H1 (cell line): ENCODE measurements around the gene F11R. TPM values are rescaled to one million over a fixed set of nuclear protein-coding genes. Genes with fewer than 3 reads are reported as not detected.

Source experiments
- CTCF ChIA-PET: fragments of 300-600 bp; sonication (Branson Sonifier 250); formaldehyde crosslinking; loops from one replicate; lab custom pipeline; 2021; ENCODE audit not compliant: partially characterized antibody; lab: Charles Lee
- POLR2A ChIA-PET: fragments of 300-600 bp; sonication (Branson Sonifier 250); formaldehyde crosslinking; loops from one replicate; lab custom pipeline; 2021; ENCODE audit warnings: inconsistent platforms; ENCODE audit not compliant: partially characterized antibody; lab: Charles Lee
- DNase-seq, 2 experiments: peaks; one replicate each; pipeline versions ENCODE4 v3.0.0 to v3.0.0-alpha.2; 2010 to 2022; ENCODE audit warnings: low spot score in 2 of 2, low read depth in 1 of 2, mixed read lengths in 1 of 2
- FAIRE-seq: peaks from 2 replicates; lab custom pipeline; 2011; peaks lifted over from hg19 to GRCh38; lab: Jason Lieb, UNC
- H2AFZ ChIP-seq: 2 replicates; pipeline ENCODE4 v1.8.1; 2012; ENCODE audit warnings: low read length, inconsistent platforms
- H2AK5ac ChIP-seq: 2 replicates; pipeline ENCODE4 v1.6.1; 2013; ENCODE audit warnings: low read depth, low read length
- H2BK120ac ChIP-seq: replicated peaks from 2 replicates; pipeline ENCODE3; 2013; ENCODE audit warnings: low read depth, low read length, inconsistent platforms
- H2BK12ac ChIP-seq: 2 replicates; pipeline ENCODE4 v1.6.1; 2013; ENCODE audit warnings: low read depth, low read length
- H2BK15ac ChIP-seq: 2 replicates; pipeline ENCODE4 v1.6.1; 2013; ENCODE audit warnings: low read length
- H2BK20ac ChIP-seq: 2 replicates; pipeline ENCODE4 v1.6.1; 2013; ENCODE audit warnings: low read length
- H2BK5ac ChIP-seq: 2 replicates; pipeline ENCODE4 v1.6.1; 2013; ENCODE audit warnings: low read depth, low read length
- H3K14ac ChIP-seq: 2 replicates; pipeline ENCODE4 v1.6.1; 2013; ENCODE audit warnings: inconsistent platforms; ENCODE audit not compliant: insufficient read length
- H3K18ac ChIP-seq: 2 replicates; pipeline ENCODE4 v1.6.1; 2013; ENCODE audit warnings: low read length; ENCODE audit errors: extremely low read depth
- H3K23ac ChIP-seq: 2 replicates; pipeline ENCODE4 v1.6.1; 2013; ENCODE audit warnings: inconsistent platforms; ENCODE audit not compliant: insufficient read length
- H3K23me2 ChIP-seq: 2 replicates; pipeline ENCODE4 v1.6.1; 2013; ENCODE audit warnings: low read depth, low read length
- H3K27ac ChIP-seq: 2 replicates; pipeline ENCODE4 v1.6.1; 2011; ENCODE audit warnings: low read depth, low read length, inconsistent platforms
- H3K27me3 ChIP-seq, 4 experiments: replicated peaks in 1 of 4; 1 replicate in 1 of 4; 2 replicates in 3 of 4; pipeline versions ENCODE4 v1.6.1 to v1.8.1; 2011 to 2013; ENCODE audit warnings: low read length in 3 of 4, mild to moderate bottlenecking in 3 of 4, inconsistent platforms in 2 of 4, mixed read lengths in 2 of 4, moderate library complexity in 1 of 4; ENCODE audit not compliant: control insufficient read depth in 3 of 4, insufficient read depth in 3 of 4; ENCODE audit errors: extremely low read depth in 1 of 4
- H3K36me3 ChIP-seq, 4 experiments: 2 replicates each; pipeline versions ENCODE4 v1.6.1 to v1.8.1; 2011 to 2013; ENCODE audit warnings: mild to moderate bottlenecking in 4 of 4, low read length in 3 of 4, moderate library complexity in 2 of 4, control low read depth in 1 of 4, inconsistent platforms in 1 of 4; ENCODE audit not compliant: insufficient read depth in 4 of 4, control insufficient read depth in 2 of 4
- H3K4ac ChIP-seq: replicated peaks from 2 replicates; pipeline ENCODE3; 2013; ENCODE audit warnings: low read length, low read depth, mixed read lengths, inconsistent platforms; ENCODE audit not compliant: insufficient read length
- H3K4me1 ChIP-seq, 4 experiments: replicated peaks in 1 of 4; 1 replicate in 1 of 4; 2 replicates in 3 of 4; pipeline versions ENCODE4 v1.6.1 to v1.8.1; 2011 to 2013; ENCODE audit warnings: low read length in 3 of 4, inconsistent platforms in 2 of 4, mixed read lengths in 1 of 4; ENCODE audit not compliant: insufficient read depth in 4 of 4, control insufficient read depth in 3 of 4
- H3K4me2 ChIP-seq, 2 experiments: 2 replicates each; pipeline versions ENCODE4 v1.6.1 to v1.8.1; 2011 to 2013; ENCODE audit warnings: low read depth in 2 of 2, low read length in 2 of 2, control low read depth in 1 of 2, inconsistent platforms in 1 of 2, mild to moderate bottlenecking in 1 of 2; ENCODE audit not compliant: insufficient read depth in 1 of 2
- H3K4me3 ChIP-seq, 4 experiments: fragments of 200-600, 300-600 bp in 1 of 4; sonication (generic), shearing (Covaris generic), sonication (Bioruptor Twin) in 1 of 4; 2 replicates each; pipeline versions ENCODE4 v1.5.1 to v1.8.1; 2011 to 2016; ENCODE audit warnings: low read length in 4 of 4, low read depth in 3 of 4, control low read depth in 2 of 4, inconsistent platforms in 2 of 4, mild to moderate bottlenecking in 2 of 4, mixed read lengths in 1 of 4, moderate library complexity in 1 of 4; ENCODE audit not compliant: insufficient read depth in 2 of 4; ENCODE audit errors: extremely low read depth in 1 of 4
- H3K56ac ChIP-seq: replicated peaks from 2 replicates; pipeline ENCODE3; 2013; ENCODE audit warnings: low read depth, mild to moderate bottlenecking, mixed read lengths, low read length, inconsistent platforms; ENCODE audit not compliant: insufficient read length
- H3K79me1 ChIP-seq: 2 replicates; pipeline ENCODE4 v1.6.1; 2013; ENCODE audit warnings: low read depth, low read length, control low read depth
- H3K79me2 ChIP-seq, 2 experiments: 2 replicates each; pipeline versions ENCODE4 v1.6.1 to v1.8.1; 2012 to 2013; ENCODE audit warnings: low read length in 2 of 2, mild to moderate bottlenecking in 2 of 2, inconsistent platforms in 1 of 2; ENCODE audit not compliant: insufficient read depth in 2 of 2, control insufficient read depth in 1 of 2
- H3K9ac ChIP-seq, 4 experiments: replicated peaks in 1 of 4; 1 replicate in 1 of 4; 2 replicates in 3 of 4; pipeline versions ENCODE4 v1.6.1 to v1.8.1; 2011 to 2013; ENCODE audit warnings: low read depth in 3 of 4, low read length in 3 of 4, control low read depth in 2 of 4, mild to moderate bottlenecking in 2 of 4, moderate library complexity in 2 of 4, inconsistent platforms in 1 of 4; ENCODE audit errors: extremely low read depth in 1 of 4
- H3K9me3 ChIP-seq, 2 experiments: 2 replicates each; pipeline versions ENCODE4 v1.6.1 to v1.8.1; 2012 to 2013; ENCODE audit warnings: mild to moderate bottlenecking in 2 of 2, moderate library complexity in 2 of 2, control low read depth in 1 of 2, inconsistent platforms in 1 of 2, low read depth in 1 of 2, low read length in 1 of 2, mixed read lengths in 1 of 2; ENCODE audit not compliant: insufficient read depth in 2 of 2
- H4K20me1 ChIP-seq, 2 experiments: replicated peaks in 1 of 2; 2 replicates each; pipeline versions ENCODE3 to v1.8.1; 2011 to 2013; ENCODE audit warnings: inconsistent platforms in 2 of 2, low read length in 2 of 2, mild to moderate bottlenecking in 1 of 2; ENCODE audit not compliant: insufficient read depth in 2 of 2, control insufficient read depth in 1 of 2
- H4K5ac ChIP-seq: 2 replicates; pipeline ENCODE4 v1.6.1; 2013; ENCODE audit warnings: low read length, low read depth, mixed read lengths, inconsistent platforms; ENCODE audit not compliant: insufficient read length
- H4K8ac ChIP-seq: 2 replicates; pipeline ENCODE4 v1.8.0; 2013; ENCODE audit warnings: mild to moderate bottlenecking, moderate library complexity, low read length, inconsistent platforms; ENCODE audit not compliant: insufficient read depth; ENCODE audit errors: extremely low read depth
- H4K91ac ChIP-seq: replicated peaks from 2 replicates; pipeline ENCODE3; 2013; ENCODE audit warnings: low read length, mixed read lengths, inconsistent platforms; ENCODE audit not compliant: insufficient read length
- BCL11A ChIP-seq, 2 experiments: IDR thresholded peaks; one replicate each; pipeline ENCODE4 v1.6.1; 2011; ENCODE audit warnings: low read depth in 2 of 2, low read length in 2 of 2, mild to moderate bottlenecking in 2 of 2
- CREB1 ChIP-seq: IDR thresholded peaks from 2 replicates; pipeline ENCODE4 v1.6.1; 2012; ENCODE audit warnings: inconsistent platforms
- POLR2AphosphoS5 ChIP-seq: IDR thresholded peaks from 2 replicates; pipeline ENCODE4 v1.6.1; 2011; ENCODE audit warnings: low read depth, low read length
- WGBS, 2 experiments: shearing (Covaris generic) in 1 of 2; methylation state at CpG; one replicate each; pipeline versions ENCODE4 v1.1.6 to v1.1.7; 2013 to 2015; ENCODE audit warnings: low lambda C conversion rate in 2 of 2, mixed read lengths in 2 of 2, inconsistent platforms in 1 of 2, low coverage in 1 of 2, missing lambda C conversion rate in 1 of 2; ENCODE audit not compliant: insufficient replicate concordance in 2 of 2, insufficient coverage in 1 of 2, insufficient read length in 1 of 2; ENCODE audit errors: extremely low coverage in 1 of 2, missing lambda C conversion rate in 1 of 2; 5-methylcytosine and 5-hydroxymethylcytosine counted together
- polyA plus RNA-seq, 7 experiments: library from polyadenylated mRNA; depleted of rRNA in 3 of 7; stranded (reverse) in 5 of 7; unstranded in 2 of 7; fragments of >200 nt in 5 of 7; fragments of 200-250 nt in 2 of 7; gene quantifications; 1 replicate in 5 of 7; 2 replicates in 1 of 7; 4 replicates in 1 of 7; pipeline versions ENCODE4 v1.2.1 to v1.2.3, GENCODE V29; 2011 to 2013; ENCODE audit warnings: missing spikeins in 2 of 7, mixed read lengths in 2 of 7
- total RNA-seq: library from RNA; stranded (reverse); fragmentation: NEBNext Ultra II Directional; extraction: Animal tissue kit (Norgen Biotek cat#: 25700); gene quantifications from 2 replicates; pipeline ENCODE4 v1.2.1, GENCODE V29; 2021

The F11R gene
- total and polyA plus RNA-seq, 2 of the 8 experiments (the other 6 are each of a cell fraction or from before 2014, with no cell fraction given), result 159 to 200 TPM

DNA sequence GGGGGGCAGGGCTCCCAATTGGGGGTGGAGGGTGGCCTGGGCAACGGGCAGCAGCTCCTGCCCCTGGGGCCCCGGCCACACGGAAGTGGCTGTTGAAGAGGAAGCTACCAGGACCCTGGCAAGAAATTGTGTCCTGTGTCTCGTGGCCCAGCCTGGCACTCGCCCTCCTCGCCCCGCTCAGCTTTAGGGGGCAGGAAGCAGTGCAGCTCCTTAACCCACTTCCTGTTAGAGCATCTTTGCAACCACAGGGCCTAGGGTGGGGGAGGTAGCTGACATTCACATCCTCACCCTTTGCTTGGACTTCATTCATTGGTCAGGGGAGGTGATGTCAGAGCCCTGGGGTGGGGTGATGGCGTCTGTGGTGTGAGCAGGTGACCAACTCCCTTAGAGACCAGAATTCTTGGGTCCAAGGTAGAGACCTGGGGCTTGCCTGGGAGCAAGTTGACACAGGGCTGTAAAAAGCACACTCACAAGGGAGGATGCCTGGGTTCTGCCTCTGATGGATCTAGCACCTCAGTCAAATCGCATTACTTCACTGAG is 48.8 kb upstream of the F11R start, which contains the start of gene ARHGAP30:
Gene ARHGAP30 (minus strand): TSS at position 161 of the 540 bp plus-strand sequence. CDS start 267 bp downstream, outside the sequence.
- no peak within 1 kb of the TSS for H3K23ac ChIP-seq
- H4K8ac ChIP-seq, result peak within 1 kb of the TSS; percentile 70
- no peak for FAIRE-seq
- H3K9ac ChIP-seq, result no peak within 1 kb of the TSS
- POLR2A ChIA-PET, result interaction anchor here (0.8 to 2.5 kb wide), 6 partner anchors 10 to 62 kb away, joined by 3 to 6 read pairs (median 4); partner anchors contain the start of genes DEDD, KLHDC9, TSTD1 and USF1
- peaks cover 0 to 3% of the 10 kb centered on the region in 2 experiments for H4K20me1 ChIP-seq
- H2BK120ac ChIP-seq, result no peak within 1 kb of the TSS
- no peak within 1 kb of the TSS for H2AFZ ChIP-seq
- H3K27ac ChIP-seq, result no peak within 1 kb of the TSS
- no peaks in the 10 kb centered on the region for H3K23me2 ChIP-seq
- H2BK20ac ChIP-seq, result no peak within 1 kb of the TSS
- 77% methylated on average over 4 of the region's 9 CpGs; no CpG with 5 or more reads in 1 of the 2 experiments for WGBS, 2 experiments
- H2AK5ac ChIP-seq, result no peak within 1 kb of the TSS
- no peaks in the 10 kb centered on the region for H3K9me3 ChIP-seq
- no peak within 1 kb of the TSS for H3K4me2 ChIP-seq
- peak within 1 kb of the TSS; percentile 29; the same call in 1 of the 2 replicates for H2BK15ac ChIP-seq
- H4K91ac ChIP-seq, result peak within 1 kb of the TSS; percentile 50
- H3K14ac ChIP-seq, result no peak within 1 kb of the TSS
- CTCF ChIA-PET, result interaction anchor here (0.6 to 17.8 kb wide), 10 partner anchors 9 to 320 kb away, joined by 3 to 282 read pairs (median 10); partner anchors contain the start of genes KLHDC9, NECTIN4 and USF1
- no peak within 1 kb of the TSS for H4K5ac ChIP-seq
- no peak within 1 kb of the TSS for H3K4me3 ChIP-seq
- no peak within 1 kb of the TSS for H2BK12ac ChIP-seq
- H3K36me3 ChIP-seq, result no peaks in the 10 kb centered on the region
- no peak within 1 kb of the TSS; the same call in 1 of the 2 replicates for H2BK5ac ChIP-seq
- H3K79me1 ChIP-seq, result no peaks in the 10 kb centered on the region
- H3K4me1 ChIP-seq, result peaks cover 0 to 8% (median 3%) of the 10 kb centered on the region in 4 experiments; a peak in 3 of 7 replicates
- no peak within 1 kb of the TSS for H3K56ac ChIP-seq
- DNase-seq, result no peak
- H3K27me3 ChIP-seq, result no peaks in the 10 kb centered on the region
- peak within 1 kb of the TSS; percentile 84 for H3K4ac ChIP-seq
- no peak within 1 kb of the TSS for H3K18ac ChIP-seq
- no peak for TF ChIP-seq BCL11A (IDR thresholded peaks at IDR 0.05; ENCODE audit: low read depth in 2 of 2, low read length in 2 of 2)
- 0 out of 2 replicates have a peak, but pooled peaks have one; percentile 27 for TF ChIP-seq CREB1
- TF ChIP-seq POLR2AphosphoS5, result peak; percentile 62; the same call in 1 of the 2 replicates
- no peaks in the 10 kb centered on the region for H3K79me2 ChIP-seq
